HEK293 (cell line): ENCODE data around the gene CAPNS2.

ENCODE experiments used
- CTCF ChIA-PET: fragments of 350-600 bp; formaldehyde crosslinking; extraction: SDS; loops from one replicate; lab custom pipeline; 2021; ENCODE audit warnings: antibody characterized with exemption; lab: Yijun Ruan, JAX
- POLR2A ChIA-PET: fragments of 300-600 bp; formaldehyde crosslinking; extraction: SDS; loops from one replicate; lab custom pipeline; 2020; ENCODE audit warnings: antibody characterized with exemption, inconsistent platforms; lab: Yijun Ruan, JAX
- H3K27ac ChIP-seq: fragments of 200-500 bp; sonication (Bioruptor generic); 2 replicates; pipeline ENCODE4 v1.5.1; 2014; ENCODE audit warnings: low read depth, low read length, control low read depth, inconsistent platforms; ENCODE audit errors: extremely low read depth
- H3K36me3 ChIP-seq, 2 experiments: fragments of 200-500 bp in 1 of 2; sonication (Bioruptor generic) in 1 of 2; 1 replicate in 1 of 2; 2 replicates in 1 of 2; pipeline ENCODE4 v1.5.1; 2014 to 2017; ENCODE audit warnings: inconsistent platforms in 2 of 2, low read length in 2 of 2; ENCODE audit not compliant: control insufficient read depth in 2 of 2, insufficient read depth in 1 of 2
- H3K4me1 ChIP-seq: fragments of 200-500 bp; sonication (Bioruptor generic); 2 replicates; pipeline ENCODE4 v1.5.1; 2014; ENCODE audit warnings: mild to moderate bottlenecking, low read length, inconsistent platforms; ENCODE audit not compliant: control insufficient read depth, insufficient read depth
- H3K4me3 ChIP-seq: 2 replicates; pipeline ENCODE4 v1.5.1; 2011; ENCODE audit warnings: low read depth, mild to moderate bottlenecking, control low read depth, low read length, moderate library complexity
- H3K9me3 ChIP-seq: fragments of 200-500 bp; sonication (Bioruptor generic); 2 replicates; pipeline ENCODE4 v1.5.1; 2014; ENCODE audit warnings: low read depth, low read length, inconsistent platforms; ENCODE audit not compliant: control insufficient read depth, insufficient read depth
- AEBP2 ChIP-seq: fragments of 450-650 bp; formaldehyde crosslinking; IDR thresholded peaks from 2 replicates; pipeline ENCODE4 v1.5.1; 2016; ENCODE audit warnings: missing biosample characterization, missing genetic modification characterization, borderline replicate concordance
- MZF1 ChIP-seq: fragments of 450-650 bp; formaldehyde crosslinking; IDR thresholded peaks from 2 replicates; pipeline ENCODE4 v1.5.1; 2017; ENCODE audit warnings: missing biosample characterization, missing genetic modification characterization, borderline replicate concordance
- PRDM6 ChIP-seq: fragments of 450-650 bp; formaldehyde crosslinking; IDR thresholded peaks from 2 replicates; pipeline ENCODE4 v1.5.1; 2017; ENCODE audit warnings: missing biosample characterization, missing genetic modification characterization
- SCRT1 ChIP-seq: fragments of 450-650 bp; formaldehyde crosslinking; IDR thresholded peaks from 2 replicates; pipeline ENCODE4 v1.5.1; 2016; ENCODE audit warnings: missing biosample characterization, missing genetic modification characterization, borderline replicate concordance
- SP2 ChIP-seq: fragments of 450-650 bp; formaldehyde crosslinking; IDR thresholded peaks from 2 replicates; pipeline ENCODE4 v1.5.1; 2016; ENCODE audit warnings: missing biosample characterization, missing genetic modification characterization
- ZBTB17 ChIP-seq: fragments of 450-650 bp; formaldehyde crosslinking; IDR thresholded peaks from 2 replicates; pipeline ENCODE4 v1.5.1; 2016; ENCODE audit warnings: missing biosample characterization, missing genetic modification characterization
- ZBTB44 ChIP-seq: fragments of 450-650 bp; IDR thresholded peaks from 2 replicates; pipeline ENCODE4 v1.5.1; 2018; ENCODE audit warnings: missing biosample characterization, mild to moderate bottlenecking, missing genetic modification characterization
- ZFP3 ChIP-seq: fragments of 450-650 bp; formaldehyde crosslinking; IDR thresholded peaks from 2 replicates; pipeline ENCODE4 v1.5.1; 2016; ENCODE audit warnings: low read depth, missing biosample characterization, missing genetic modification characterization
- ZFP37 ChIP-seq: fragments of 450-650 bp; formaldehyde crosslinking; IDR thresholded peaks from 2 replicates; pipeline ENCODE4 v1.5.1; 2016; ENCODE audit warnings: missing biosample characterization, missing genetic modification characterization
- ZFP69B ChIP-seq: fragments of 450-650 bp; formaldehyde crosslinking; IDR thresholded peaks from 2 replicates; pipeline ENCODE4 v1.5.1; 2016; ENCODE audit warnings: missing biosample characterization, missing genetic modification characterization
- ZNF10 ChIP-seq: fragments of 450-650 bp; formaldehyde crosslinking; IDR thresholded peaks from 2 replicates; pipeline ENCODE4 v1.5.1; 2017; ENCODE audit warnings: missing biosample characterization, missing genetic modification characterization
- ZNF18 ChIP-seq: fragments of 450-650 bp; formaldehyde crosslinking; IDR thresholded peaks from 2 replicates; pipeline ENCODE4 v1.5.1; 2016; ENCODE audit warnings: missing biosample characterization, missing genetic modification characterization
- ZNF23 ChIP-seq: fragments of 450-650 bp; formaldehyde crosslinking; IDR thresholded peaks from 2 replicates; pipeline ENCODE4 v1.5.1; 2016; ENCODE audit warnings: missing biosample characterization, missing genetic modification characterization, borderline replicate concordance
- ZNF292 ChIP-seq: fragments of 450-650 bp; formaldehyde crosslinking; IDR thresholded peaks from 2 replicates; pipeline ENCODE4 v1.5.1; 2016; ENCODE audit warnings: low read depth, missing biosample characterization, missing genetic modification characterization, borderline replicate concordance
- ZNF335 ChIP-seq: fragments of 450-650 bp; formaldehyde crosslinking; conservative IDR thresholded peaks from 2 replicates; pipeline ENCODE4 v1.5.1; 2016; ENCODE audit warnings: missing biosample characterization, missing genetic modification characterization
- ZNF404 ChIP-seq: fragments of 450-650 bp; formaldehyde crosslinking; IDR thresholded peaks from 2 replicates; pipeline ENCODE4 v1.5.1; 2017; ENCODE audit warnings: missing biosample characterization, missing genetic modification characterization
- ZNF449 ChIP-seq: fragments of 450-650 bp; formaldehyde crosslinking; IDR thresholded peaks from 2 replicates; pipeline ENCODE4 v1.5.1; 2017; ENCODE audit warnings: missing biosample characterization, mild to moderate bottlenecking, missing genetic modification characterization, moderate library complexity
- ZNF513 ChIP-seq: fragments of 450-650 bp; IDR thresholded peaks from 2 replicates; pipeline ENCODE4 v1.5.1; 2018; ENCODE audit warnings: missing biosample characterization, missing genetic modification characterization
- ZNF529 ChIP-seq: fragments of 450-650 bp; formaldehyde crosslinking; IDR thresholded peaks from 2 replicates; pipeline ENCODE4 v1.5.1; 2017; ENCODE audit warnings: missing genetic modification characterization, missing biosample characterization; ENCODE audit not compliant: insufficient replicate concordance
- ZNF645 ChIP-seq: fragments of 450-650 bp; formaldehyde crosslinking; IDR thresholded peaks from 2 replicates; pipeline ENCODE4; 2016; ENCODE audit warnings: missing biosample characterization, missing genetic modification characterization
- ZNF670 ChIP-seq: fragments of 450-650 bp; formaldehyde crosslinking; IDR thresholded peaks from 2 replicates; pipeline ENCODE4 v1.5.1; 2016; ENCODE audit warnings: missing biosample characterization, missing genetic modification characterization, low read depth
- ZNF701 ChIP-seq: fragments of 450-650 bp; formaldehyde crosslinking; IDR thresholded peaks from 2 replicates; pipeline ENCODE4 v1.5.1; 2016; ENCODE audit warnings: missing biosample characterization, missing genetic modification characterization
- ZNF785 ChIP-seq: fragments of 450-650 bp; formaldehyde crosslinking; IDR thresholded peaks from 2 replicates; pipeline ENCODE4 v1.5.1; 2016; ENCODE audit warnings: missing biosample characterization, missing genetic modification characterization
- ZNF791 ChIP-seq: fragments of 450-650 bp; formaldehyde crosslinking; IDR thresholded peaks from 2 replicates; pipeline ENCODE4 v1.5.1; 2016; ENCODE audit warnings: missing biosample characterization, missing genetic modification characterization
- ZNF843 ChIP-seq: fragments of 450-650 bp; formaldehyde crosslinking; IDR thresholded peaks from 2 replicates; pipeline ENCODE4 v1.5.1; 2016; ENCODE audit warnings: missing biosample characterization, missing genetic modification characterization

CAPNS2 gene

GRCh38 chr16:55570159-55570558 is 3.7 kb downstream of the CAPNS2 start (continued):
- no peak for TF ChIP-seq ZNF335
- no peak for TF ChIP-seq ZFP3 (tag by site-specific recombination)
- TF ChIP-seq SCRT1 = no peak
- no peak for TF ChIP-seq ZNF843 (tag by site-specific recombination)
- no peak for TF ChIP-seq ZNF449 (tag by site-specific recombination)

- ChIA-PET POLR2A (no interaction called here), CTCF (no interaction called here)
- no peak for TF ChIP-seq ZNF791 (tag by site-specific recombination)
- TF ChIP-seq ZFP69B (tag by site-specific recombination) = no peak
- no peak for TF ChIP-seq PRDM6 (tag by site-specific recombination)
- no peak for TF ChIP-seq ZNF404 (tag by site-specific recombination)
- no peak for TF ChIP-seq ZBTB17 (tag by site-specific recombination)
- no peak for TF ChIP-seq ZNF18 (tag by site-specific recombination)
- TF ChIP-seq ZBTB44 (tag by site-specific recombination) = no peak
- TF ChIP-seq MZF1 (tag by site-specific recombination) = no peak
- TF ChIP-seq ZNF23 (tag by site-specific recombination) = no peak
- no peak for TF ChIP-seq ZNF670 (tag by site-specific recombination)
- no peak for TF ChIP-seq ZNF10 (tag by site-specific recombination)
- TF ChIP-seq ZNF513 = no peak
- no peak for TF ChIP-seq ZNF701 (tag by site-specific recombination)
- no peak for TF ChIP-seq ZNF292 (tag by site-specific recombination)
- no peak for TF ChIP-seq ZNF785 (tag by site-specific recombination)
- no peak for TF ChIP-seq SP2 (tag by site-specific recombination)
- TF ChIP-seq ZNF529 = no peak
- no peak for TF ChIP-seq ZFP37
- TF ChIP-seq ZNF645 (tag by site-specific recombination) = no peak
- TF ChIP-seq AEBP2 (tag by site-specific recombination) = no peak
- H3K27ac ChIP-seq = no peak overlapping the region
- H3K9me3 ChIP-seq = no peaks in the 10 kb centered on the region
- no peak overlapping the region for H3K4me3 ChIP-seq
- H3K36me3 ChIP-seq = no peaks in the 10 kb centered on the region
- H3K4me1 ChIP-seq = no peaks in the 10 kb centered on the region
Measured at GRCh38 chr16:55571191-55571897, 4.9 kb downstream of the CAPNS2 start.
